ENCODE data around the gene FOXO6.

Gene FOXO6

DNA sequence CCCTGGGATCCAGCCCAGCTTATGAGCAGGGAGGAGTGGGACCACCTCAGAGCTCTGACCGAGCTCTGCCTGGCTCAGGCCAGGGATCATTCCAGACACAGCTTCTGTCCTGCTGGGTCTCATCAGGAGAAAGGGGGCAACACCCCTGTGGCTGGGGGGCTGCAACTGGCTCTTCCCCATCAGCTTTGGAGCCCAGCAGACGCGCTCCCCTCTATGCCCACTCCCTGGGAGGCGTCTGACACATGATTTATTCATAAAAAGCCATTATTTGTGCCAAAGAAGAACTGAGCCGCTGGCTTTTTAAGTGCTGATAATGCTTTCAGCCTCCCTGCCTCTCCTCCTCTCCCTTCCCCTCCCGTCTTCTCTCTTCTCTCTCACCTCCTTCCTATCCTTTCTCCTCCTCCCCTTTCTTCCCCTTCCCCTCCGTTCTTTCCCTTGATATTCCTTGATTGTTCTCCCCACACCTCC is 25.0 kb downstream of the FOXO6 start:
- DNase-seq = no peak

DNA sequence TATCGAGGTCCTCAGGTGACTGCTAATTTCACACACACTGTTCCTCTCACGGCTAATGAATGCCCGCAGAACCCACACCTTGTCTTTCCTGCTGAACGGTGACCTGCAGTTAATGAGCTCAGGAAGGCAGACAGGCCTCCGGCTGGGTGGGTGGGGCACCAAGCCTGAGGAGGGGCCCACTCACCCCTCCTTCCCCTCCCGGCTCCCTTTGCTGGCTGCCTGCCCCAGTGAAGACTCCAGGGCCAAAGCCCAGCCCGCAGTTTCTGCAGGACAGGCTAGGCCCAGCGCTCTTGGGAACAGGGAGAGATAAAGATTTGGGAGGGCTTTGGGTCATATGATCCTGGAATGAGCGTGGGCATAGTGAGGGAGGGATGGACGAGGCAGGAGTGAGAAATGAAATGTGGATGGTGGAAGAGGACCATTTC is 26.4 kb downstream of the FOXO6 start:
- peak; percentile 96 for DNase-seq

DNA sequence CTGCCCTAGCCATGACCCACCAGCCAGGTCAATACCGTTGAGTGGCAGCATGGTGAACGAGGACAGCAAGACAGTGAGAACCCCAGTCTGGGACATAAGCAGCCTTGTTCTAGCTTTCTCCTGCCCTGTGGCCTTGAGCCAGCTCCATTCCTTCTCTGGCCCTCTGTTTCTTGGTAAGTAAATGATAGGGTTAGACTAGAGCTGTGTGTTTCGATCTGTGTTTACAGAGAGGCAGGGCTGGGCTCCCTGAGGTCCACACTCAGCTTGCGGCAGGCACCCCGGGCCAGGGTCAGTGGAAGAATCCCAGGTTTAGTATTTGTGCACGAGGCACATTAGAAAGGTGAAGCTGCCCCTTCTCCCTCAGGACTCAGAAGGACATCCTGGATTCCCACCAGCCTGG is 27.3 kb downstream of the FOXO6 start:
- no peak for DNase-seq

DNA sequence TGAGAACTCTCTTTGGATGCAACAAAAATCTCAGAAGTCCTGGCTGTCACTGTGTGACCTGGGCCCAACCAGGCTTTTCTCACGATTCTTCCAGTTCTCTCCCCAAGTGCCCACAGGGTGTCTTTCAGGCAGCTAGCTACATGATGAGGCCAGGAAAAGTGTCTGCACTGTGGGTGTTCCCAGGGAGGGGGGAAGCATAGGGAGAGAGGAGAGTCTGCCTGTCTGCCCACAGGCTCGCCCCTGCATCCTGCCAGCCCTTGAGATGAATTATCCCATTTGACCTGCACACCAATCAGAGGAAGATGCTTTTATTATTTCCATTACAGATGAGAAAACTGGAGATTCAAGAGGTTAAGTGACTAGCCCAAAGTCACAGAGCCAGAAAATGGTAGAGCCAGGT is 27.8 kb downstream of the FOXO6 start:
- no peak for DNase-seq

DNA sequence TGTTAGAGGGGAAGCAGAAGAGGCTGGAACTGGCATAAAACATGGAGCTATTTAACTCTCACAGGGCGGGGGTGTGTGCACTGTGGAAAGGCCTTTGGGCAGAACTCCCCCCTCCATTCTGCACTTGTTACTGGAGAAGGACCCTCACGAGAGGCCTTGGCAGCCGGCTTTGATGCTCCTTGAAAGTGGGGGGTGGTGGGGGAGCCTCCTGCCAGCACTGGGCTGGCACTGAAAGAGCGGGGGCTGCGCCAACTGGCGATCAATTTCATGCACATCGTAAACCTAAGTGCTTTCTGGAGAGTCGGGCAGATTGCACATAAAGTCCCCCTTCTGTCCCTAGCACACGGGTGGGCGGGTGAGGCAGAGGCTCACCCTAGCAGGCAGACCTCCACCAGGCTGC is 28.9 kb downstream of the FOXO6 start:
- DNase-seq = no peak

DNA sequence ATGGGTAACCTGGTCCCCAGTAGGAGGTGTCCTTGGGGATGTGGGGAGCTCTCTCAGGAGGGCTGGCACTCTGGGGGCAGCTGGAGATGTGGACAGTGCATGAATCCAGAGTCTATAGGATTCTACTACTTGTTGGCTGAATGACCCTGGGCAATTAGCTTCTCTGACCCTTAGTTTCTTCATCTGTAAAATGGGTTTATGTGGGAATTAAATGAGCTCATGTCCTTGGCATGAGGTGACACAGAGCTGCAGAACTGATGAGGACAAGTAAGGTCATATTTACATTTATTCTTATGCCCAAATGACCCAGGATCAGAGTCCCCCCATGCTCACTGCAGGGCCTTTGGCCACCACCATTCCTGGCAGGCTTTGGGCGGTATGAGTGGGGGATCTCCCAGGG is 29.3 kb downstream of the FOXO6 start:
- no peak for DNase-seq

DNA sequence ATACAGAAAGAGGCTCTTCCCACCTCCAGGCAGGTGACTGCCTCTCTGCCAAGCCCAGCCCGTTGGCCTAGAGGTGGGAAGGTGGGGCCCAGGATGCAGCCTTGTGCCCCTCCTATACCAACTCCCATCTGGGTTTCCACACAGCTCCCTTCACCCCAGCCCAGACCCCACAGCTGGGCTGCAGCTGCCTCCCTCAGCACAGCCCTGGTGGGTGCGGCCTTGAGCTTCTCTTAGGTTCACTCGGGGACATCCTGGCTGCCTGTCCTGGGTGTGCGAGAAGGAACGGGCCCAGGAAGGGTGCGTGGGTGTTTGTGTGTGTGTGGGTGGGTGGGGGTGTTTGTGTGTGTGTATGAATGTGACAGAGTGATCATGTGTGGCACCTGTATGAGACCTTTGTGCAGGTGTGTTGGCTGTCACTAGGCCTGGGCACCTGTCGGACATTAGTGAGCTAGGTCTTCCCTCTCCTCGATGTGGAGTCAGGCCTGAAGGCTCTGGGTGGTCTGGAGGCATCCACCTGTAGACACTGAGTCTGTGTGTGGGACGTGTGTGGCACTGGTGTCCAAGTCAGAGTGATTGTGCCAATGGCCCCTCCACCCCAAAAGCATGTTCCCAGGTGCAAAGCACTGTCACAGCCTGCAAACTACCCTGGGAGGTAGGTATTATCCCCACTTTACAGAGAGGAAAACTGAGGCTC is 30.7 kb downstream of the FOXO6 start:
- no peak for DNase-seq

DNA sequence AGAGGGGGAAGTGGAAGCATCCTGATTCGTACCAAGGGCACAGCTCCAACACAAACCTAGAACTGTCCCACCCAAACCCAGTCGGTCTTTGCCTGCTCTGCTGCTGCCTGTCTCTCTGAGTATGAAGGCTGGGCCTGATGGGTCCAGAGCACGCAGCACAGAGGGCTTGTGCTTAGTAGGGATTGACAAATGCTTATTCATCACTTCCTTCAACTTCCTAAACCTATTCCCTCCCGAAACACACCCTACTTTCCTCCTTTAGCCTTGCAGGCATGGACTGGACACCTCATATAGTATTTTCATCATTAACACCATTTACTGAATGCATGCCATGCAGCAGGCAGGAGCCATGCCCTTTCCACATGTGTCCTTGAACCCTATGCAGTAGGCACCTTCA is 31.3 kb downstream of the FOXO6 start:
- no peak for DNase-seq

DNA sequence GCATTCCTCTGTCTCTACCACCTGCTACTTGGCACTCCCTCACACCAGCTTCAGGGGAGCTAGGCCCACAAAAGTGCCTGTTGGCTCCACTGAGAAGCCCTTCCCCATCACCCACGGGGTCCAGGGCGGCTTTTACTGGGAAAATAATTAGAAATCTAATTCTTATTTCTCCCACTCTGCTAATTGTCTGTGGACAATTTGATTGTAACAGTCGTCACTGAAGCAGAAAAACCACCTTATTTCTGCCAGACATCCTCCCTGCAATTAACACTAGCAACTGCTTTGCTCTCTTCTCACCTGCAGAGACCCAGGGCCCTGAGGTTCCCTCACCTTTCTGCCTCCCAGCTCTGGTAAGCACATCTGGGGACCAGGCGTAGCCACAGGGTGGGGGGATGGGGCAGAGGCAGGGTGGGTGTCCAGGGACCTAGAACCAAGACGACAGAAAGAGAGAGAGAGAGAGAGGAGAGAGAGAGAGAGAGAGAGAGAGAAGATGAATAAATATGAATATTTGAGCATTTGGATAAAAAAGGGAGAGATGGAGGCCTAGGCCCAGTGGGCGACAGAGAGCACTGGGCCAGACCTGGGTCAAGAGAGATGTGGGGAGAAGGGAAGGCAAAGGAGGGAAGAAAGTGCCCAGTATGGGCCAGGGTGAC is 32.6 kb downstream of the FOXO6 start:
- DNase-seq = no peak

DNA sequence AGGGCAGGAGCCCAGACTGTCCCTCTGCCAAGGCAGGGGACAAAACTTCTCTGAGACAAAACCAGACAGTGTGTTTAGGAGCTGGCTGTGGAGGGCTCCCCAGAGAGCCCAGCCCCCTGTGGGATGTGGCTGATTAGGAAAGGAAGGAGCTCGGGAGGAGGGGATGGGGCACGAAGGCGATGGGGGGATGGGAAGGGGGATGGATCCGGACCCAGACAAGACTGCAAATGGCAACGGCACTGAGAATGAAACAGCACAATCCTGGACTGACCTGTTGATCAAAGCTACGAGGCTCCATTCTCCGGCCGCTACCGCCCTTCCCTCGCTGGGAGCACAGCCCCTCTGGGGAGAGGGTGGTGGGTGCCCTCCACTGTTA is 33.1 kb downstream of the FOXO6 start:
- no peak for DNase-seq

DNA sequence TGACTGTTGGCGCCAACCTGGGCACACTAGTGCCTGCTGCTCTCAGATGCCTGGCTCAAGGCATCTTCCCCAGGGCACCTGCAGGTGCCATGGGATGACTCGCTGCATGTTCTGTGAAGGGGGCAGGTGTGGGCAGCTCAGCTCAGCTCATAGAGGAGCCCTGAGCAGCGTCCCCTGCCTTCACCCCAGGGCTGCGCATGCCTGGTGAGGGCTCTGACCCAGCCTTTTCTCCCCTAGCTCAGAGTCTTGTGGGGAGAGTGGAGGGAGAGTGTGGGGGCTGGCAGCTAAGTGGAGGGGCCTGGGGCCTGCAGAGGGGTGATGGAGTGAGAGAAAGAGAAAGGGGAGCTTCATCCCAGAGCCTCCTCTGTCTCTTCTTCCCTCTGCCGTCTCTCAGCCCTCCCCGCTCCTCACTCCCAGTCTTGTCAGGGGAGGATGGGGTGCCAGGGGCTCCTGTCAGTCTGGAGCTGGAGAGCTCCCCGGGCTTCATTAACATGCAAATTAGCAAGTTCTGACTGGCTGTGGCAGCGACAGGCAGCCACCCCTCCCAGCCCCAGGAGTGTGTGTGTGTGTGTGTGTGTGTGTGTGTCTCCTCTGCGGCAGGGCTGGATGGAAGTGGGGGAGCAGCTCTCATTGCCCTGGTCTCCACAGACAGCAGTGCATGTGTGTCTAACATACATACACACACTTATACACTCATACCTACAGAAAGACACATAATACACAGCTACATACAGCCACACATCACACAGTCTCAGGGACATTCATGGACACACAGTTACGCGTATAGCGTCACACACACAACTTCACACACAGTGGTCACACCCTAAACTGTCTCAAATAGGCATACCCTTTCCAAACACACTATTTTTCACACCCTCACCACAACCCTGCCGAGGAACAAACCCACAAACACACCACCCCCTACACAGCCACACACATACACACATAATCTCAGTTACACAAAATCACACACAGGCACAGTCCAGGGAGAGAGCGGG is 34.0 kb downstream of the FOXO6 start:
- DNase-seq = no peak

DNA sequence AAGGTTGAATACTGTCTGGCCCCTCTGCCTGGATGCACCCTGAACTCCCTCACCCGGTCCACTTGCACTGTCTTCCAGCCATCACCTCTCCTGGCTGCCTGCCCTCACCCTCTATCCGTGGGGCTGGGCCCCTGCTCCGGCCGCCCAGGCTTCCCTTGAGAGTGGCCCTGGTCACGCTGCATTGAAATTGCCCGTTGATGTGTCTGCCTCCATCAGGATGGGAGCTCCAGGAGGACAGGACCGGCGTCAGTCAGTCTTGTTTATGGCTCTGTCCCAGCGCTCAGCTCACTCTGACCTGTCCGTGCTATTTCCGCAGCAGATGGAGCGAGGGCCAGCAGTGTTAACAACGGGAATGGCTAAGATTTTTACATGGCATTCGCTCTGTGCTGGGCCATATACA is 34.9 kb downstream of the FOXO6 start:
- DNase-seq = no peak

DNA sequence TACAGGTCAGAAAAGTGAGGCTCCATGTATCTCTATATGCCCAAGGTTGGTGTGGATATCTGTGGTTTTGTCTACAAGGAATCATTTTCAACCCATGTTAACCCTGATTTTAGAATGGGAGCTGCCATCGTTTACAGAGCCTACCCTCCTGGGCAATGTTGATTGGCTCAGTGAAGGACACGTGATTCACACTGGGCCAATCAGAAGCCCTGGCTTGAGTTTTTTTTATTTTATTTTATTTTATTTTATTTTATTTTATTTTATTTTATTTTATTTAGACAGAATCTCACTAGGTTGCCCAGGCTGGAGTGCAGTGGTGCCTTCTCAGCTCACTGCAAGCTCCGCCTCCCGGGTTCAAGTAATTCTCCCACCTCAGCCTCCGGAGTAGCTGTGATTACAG is 35.8 kb downstream of the FOXO6 start:
- DNase-seq = no peak

DNA sequence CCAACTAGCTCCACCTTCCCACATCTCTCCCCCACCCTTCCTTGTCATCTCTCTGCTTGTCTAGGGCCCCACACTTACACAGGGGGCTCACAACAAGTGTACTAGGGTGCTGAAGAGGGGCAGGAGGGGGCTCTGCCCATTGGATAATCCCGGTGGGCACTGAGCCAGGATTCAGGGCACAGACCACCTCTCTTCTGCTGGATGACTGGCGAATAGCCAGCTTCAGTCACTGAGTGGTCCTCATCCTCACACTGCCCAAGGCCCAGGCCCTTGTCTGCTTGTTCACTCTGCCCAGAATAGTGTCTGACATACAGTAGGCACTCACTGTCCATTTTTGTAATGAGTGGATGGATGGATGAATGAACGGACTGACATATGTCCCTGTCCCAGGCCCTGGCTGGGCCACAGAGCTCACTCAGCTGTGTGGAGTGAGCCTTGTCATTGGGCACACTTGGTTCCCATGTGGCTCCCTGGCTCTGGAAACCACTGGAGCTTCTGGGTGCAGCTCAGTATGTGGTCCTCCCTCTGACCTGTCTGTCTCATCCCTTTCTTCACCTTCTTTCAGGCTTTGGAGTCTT is 36.6 kb downstream of the FOXO6 start:
- no peak for DNase-seq

DNA sequence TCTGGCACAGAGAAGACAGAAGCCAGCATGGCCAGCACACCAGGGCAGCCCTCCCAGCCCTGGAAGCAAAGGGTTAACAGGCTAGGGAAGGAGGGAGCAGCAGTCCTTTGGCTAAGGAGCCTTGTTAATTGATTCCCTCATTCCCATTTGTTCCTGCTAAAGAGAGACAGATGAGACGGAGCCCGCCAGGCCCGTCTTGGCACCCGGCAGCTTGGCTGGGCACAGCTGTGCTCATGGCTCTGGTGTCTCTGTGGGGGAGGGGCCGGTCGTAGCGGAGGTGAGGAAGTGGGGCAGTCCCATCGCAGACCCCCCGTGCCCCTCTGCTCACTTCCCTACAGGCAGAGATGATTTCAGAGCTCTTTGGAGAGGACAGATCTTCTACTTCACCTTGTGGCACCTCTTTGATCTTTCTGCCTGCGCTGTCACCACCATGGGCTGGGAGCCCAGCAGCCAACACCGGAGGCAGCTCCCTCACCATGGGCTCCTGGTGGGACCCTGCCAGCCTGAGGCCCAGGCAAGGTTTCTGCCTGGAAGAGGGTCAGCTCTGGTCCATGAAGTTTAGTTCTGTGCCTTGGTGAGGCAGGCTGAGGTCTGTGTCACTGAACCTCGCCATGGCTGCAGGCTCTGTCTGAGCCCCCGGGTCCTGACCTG is 38.0 kb downstream of the FOXO6 start:
- DNase-seq = no peak

DNA sequence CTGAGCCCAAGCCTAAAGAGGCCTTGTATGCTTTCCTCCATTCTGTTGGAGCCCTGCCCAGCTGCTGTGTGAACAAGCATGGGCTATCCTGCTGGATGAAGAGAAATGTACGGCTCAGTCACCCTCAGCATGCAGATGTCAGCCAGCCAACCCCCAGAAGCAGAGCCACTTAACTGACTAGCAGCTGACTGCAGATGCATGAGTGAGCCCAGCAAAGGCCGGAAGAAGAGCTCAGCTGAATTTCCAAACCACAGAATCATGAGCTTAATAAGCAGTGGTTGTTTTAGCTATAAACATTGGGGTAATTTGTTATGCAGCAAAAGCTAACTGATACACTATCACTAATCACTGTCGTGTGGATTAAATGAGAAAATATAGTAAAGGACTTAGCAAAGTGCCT is 39.0 kb downstream of the FOXO6 start:
- DNase-seq = no peak

DNA sequence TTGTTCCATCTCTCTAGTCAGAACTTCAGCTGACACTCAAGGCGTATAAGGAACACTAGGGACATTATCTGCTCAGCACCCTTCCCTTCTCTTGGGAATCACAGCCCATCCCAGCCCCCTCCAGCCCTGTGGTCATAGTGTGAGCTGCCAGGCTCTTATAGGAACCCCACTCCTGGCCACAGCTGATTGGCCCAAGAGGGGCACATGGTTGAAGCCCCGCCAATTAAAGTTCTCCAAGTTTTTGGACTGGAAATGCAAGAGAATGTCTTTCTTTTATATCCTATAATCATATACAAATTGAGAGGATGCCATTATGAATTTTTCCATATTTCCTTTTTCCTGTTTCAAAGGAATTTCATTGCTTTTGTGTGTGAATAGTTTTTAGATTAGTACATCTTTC is 40.7 kb downstream of the FOXO6 start:
- DNase-seq = no peak

DNA sequence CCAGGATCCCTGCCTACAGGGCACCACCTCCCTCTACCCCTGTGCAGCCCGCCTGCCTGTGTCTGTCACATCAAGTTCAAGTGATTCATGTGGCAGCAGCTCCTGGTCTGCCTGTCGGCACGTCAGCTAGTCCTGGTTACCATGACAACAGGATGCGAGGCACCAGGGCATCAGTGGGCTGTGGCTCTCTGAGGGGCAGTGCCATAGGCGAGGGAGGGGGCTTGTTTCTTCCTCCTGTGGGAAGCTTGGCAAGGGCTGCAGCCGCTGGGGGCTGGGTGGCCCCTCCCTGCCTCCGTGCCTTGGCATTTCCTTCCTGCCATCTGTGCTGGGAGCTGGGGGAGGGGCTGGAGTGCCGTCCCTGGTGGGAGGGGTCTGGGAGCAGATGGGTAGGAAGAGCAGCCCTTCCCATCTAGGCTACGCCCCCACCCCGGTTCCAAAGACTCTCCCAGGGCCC is 43.1 kb downstream of the FOXO6 start:
- DNase-seq = peak; percentile 83

DNA sequence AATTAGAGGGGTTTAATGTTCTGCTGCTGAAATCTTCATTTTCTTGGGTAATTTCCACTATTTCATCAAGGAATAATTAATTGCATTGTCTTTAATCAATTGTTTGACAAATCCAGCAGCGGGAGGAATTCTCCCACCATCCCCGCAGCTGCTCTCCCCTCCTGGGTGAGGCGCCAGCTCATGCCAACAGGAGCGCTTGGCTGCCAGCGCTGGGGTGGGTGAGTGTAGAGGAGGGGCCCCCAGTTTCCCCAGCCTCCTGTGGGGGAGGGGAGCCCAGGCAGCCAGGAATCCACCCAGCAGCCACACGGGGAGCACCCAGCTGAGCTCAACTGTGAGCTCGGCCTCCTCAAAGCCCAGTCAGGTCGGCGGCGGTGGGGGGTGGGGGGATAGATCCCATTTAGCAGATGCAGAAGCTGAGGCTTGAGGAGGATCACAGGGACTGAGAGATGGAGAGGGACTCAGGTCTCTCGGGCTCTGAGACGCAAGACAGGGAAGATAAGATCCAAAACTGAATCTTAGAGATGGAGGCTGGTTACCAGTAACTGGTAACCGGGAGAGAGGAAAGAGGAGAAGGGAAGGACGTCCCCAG is 46.5 kb downstream of the FOXO6 start:
- no peak for DNase-seq

DNA sequence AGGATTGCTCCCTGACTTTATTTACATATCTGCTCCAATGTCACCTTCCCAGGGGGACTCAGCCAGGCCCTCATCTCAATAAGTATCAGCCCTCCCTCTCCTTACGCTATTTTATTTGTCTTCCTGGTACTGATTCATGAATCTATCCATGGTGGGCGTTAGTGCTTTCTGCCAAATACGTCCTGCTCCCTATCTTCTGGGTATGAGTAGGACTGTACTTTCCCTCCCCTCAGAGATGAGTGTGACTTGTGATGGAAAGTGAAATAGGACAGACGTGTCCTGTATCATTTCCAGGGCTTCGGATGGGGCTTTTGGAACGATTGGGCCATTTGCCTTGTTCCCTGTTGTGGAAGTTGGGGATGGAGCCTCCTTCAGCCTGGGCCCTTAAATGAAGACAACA is 47.5 kb downstream of the FOXO6 start:
- DNase-seq = no peak

DNA sequence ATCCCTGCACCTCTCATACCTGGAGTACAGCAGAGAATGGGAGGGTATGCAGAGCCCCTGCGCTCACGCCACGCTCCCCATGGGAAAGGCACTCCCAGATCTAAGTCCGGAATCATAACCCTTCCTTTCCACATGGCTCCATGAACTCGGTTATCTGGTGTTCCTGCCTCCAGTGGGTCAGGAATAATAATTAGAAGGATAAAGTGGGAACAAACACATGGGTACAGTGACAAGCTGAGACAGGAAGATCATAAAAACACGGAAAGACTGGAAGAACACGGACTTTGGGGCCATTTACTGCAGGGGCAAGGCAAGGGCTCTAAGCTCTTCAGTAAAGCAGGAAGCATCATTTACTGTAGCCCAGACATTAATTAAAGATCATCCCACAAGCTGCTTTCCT is 48.6 kb downstream of the FOXO6 start:
- no peak for DNase-seq

DNA sequence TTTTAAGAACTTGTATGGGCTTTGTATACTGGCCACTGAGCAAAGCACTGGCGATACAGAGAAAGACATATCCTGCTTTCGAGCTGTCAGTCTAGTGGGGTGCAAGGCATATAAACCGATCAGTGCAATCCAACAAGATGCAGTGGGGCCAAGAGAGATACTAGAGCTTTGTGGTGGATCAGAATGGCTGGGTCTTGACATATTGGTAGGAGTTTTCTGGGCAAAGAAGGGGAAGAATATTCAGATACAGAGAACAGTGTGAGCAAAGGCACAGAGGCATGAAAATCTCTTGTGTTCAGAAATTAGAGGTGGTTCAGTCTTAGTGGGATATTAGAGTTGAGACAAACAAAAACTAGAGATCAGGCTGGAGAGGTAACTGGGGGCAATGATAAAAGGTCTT is 49.2 kb downstream of the FOXO6 start:
- DNase-seq = no peak

Data from islet precursor cell (in vitro differentiated cells).